Measurements from ENCODE around the gene PAM16.

- TF ChIP-seq CTCF (IDR thresholded peaks at IDR 0.05; ENCODE audit: poor library complexity) (no peak), EZH2 (IDR thresholded peaks at IDR 0.05; ENCODE audit: borderline replicate concordance) (no peak), EZH2phosphoT487 (IDR thresholded peaks at IDR 0.05; ENCODE audit: low read depth, severe bottlenecking, unreplicated experiment) (no peak)
Observed at GRCh38 chr16:4351880-4352279, 759 bp upstream of the PAM16 start.
